SKM-1 (cell line): Measurements from ENCODE around the gene SDHA.
"Not testable (repeated sequence)": the region's sequence is repeated elsewhere in the genome, so short reads cannot be mapped to it uniquely, and the experiment has no call there.

Experiments used
- DNase-seq: peaks from one replicate; lab custom pipeline; 2025; ENCODE audit not compliant: unreplicated experiment; lab: John Stamatoyannopoulos, UW

SDHA gene

DNA sequence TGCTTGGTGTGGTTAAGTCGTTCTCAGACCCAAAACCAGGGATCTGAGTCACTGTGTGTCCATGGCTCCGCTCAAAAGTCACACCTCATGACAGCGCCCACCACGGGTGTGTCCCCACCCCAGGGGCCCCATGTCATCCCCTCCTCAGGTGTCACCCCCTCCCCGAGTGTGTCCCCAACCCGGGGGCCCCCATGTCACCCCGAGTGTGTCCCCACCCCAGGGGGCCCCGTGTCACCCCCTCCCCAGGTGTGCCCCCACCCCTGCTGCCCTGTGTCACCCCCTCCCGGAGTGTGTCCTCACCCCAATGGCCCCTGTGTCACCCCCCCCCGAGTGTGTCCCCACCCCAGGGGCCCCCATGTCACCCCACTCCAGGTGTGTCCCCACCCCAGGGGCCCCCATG, 21.8 kb upstream of the SDHA start:
- no peak for DNase-seq

DNA sequence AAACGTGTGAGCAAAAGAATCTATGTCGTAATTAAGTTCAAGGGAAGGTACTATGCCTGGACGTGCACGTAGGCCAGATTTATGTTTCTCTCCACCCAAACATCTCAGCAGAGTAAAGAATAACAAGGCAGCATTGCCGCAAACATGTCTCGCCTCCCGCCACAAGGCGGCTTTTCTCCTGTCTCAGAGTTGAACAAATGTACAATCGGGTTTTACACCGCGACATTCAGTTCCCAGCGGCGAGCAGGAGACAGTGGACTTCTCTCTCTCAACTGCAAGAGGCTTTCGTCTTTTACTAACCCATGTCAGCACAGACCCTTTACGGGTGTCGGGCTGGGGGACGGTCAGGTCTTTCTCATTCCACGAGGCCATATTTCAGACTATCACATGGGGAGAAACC, 21.1 kb upstream of the SDHA start:
- not testable (repeated sequence) for DNase-seq

DNA sequence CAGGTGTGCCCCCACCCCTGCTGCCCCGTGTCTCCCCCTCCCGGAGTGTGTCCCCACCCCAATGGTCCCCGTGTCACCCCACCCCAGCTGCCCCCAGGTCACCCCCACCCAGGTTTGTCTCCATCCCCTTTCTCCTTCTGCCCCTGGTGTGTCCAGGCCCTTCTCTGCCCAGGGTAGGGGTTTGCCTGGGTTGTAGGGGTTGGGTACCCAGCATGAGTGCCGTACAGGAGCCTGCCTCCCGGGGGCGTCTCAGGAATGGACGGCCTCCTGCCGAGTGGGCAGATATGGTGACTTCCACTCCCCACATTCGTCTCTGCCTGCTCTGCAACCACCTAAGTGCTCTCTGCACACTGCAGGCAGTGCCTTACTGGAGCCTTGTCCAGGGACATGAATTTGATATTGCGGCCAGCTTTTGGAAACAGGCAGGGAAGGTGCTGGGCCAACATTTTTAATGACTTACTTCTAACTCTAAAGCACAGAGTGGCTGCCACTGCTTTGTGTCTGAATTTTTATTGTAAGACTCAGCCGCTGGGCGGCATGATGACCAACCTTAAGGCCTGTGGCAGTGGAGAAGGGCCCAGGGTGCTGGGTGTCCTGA, 20.1 kb upstream of the SDHA start:
- no peak for DNase-seq

DNA sequence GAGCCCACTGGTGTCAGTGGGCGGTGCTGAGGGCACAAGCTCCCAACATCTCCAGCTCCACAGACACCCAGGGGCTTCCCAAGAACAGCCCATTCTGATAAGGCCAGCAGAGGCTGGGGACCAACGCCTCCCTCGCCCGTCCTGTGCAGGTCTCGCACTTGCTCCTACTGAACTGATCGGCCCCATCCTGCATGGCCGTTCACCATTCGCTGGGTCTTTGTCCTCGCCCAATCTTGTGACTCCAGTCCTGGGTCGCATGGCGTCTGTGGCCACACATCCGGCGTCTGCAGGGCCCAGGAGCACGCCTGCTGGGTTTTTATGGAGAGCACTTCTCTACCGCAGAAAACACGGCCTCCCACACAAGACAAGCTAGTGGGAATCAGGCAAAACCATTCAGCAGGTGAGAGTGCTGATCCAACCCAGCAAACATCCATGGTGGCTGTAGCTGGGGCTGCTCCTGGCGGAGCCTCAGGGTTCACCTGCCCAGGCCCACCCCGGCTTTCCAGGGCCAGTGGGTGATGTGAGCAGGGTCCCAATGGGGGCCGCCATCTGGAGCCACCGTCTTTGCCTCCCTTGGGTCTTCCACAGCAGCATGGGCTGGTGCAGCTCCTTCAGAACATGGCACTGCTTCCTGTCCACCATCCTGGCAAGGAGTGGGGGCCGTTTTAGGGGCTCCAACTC, 19.5 kb upstream of the SDHA start:
- DNase-seq, result no peak

DNA sequence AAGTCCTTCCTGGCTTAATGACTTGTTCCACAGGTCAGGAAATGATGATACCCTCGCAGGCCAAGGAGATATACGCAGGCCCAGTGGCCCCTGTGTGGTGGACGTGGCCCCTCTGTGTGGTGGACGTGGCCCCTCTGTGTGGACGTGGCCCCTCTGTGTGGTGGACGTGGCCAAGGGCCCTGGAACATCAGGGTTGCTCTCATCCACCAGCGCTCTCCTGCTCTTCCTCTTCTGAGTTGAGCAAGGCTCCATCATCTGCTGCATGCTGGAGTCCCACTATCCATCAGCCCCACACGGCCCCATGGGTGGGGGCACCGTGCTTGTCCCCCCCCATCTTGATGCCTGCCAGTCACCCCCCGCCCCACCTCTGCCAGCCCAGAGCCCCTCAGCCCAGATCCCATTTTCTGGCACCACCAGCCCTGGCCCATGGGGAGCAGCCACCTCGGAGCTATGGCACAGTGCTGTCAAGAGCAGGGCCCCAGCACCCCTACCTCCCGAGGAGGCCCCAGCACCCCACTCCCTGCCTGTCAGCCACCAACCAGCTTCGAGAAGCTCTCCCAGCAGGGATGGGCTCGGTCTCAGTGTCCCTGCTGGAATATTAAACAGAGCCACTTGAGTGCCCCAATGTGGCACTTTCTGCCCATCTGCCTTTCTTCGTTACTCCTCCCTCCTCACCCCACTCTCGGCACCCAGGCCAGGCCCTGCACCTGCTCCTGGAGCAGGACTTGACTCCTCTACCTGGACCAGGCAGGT, 18.7 kb upstream of the SDHA start:
- DNase-seq, result no peak

DNA sequence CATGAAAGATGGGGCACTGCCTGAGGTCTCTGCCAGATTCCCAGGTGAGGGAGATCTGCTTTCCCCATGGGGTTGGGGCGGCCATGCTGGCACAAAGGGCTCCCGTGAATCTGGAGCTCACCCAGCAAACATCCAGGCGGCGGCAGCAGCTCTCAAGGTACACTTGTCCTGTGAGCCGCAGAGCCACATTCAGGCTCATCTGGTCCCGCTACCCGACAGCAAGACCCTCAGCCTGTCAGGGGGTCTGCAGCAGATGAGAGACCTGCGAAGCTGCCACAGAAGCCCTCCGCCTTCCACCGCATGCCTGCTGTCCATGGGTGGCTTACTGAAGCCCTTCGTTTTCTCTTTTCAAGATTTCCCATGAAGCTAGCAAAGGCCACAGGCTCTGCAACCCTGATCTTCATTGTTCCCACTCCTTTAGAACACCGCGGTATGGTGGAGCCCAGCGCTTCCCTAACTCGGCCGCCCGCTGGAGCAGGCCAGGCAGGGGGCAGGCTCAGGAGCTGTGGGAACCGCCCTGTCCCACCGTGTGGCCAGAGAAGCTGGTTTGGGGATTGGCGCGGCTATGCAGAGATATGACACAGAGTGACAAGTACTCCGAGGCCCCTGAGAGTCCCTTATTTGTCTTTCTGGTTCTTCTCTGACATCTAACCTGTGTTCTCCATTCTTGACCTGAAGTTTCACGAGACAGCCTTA, 18.0 kb upstream of the SDHA start:
- DNase-seq, result no peak

DNA sequence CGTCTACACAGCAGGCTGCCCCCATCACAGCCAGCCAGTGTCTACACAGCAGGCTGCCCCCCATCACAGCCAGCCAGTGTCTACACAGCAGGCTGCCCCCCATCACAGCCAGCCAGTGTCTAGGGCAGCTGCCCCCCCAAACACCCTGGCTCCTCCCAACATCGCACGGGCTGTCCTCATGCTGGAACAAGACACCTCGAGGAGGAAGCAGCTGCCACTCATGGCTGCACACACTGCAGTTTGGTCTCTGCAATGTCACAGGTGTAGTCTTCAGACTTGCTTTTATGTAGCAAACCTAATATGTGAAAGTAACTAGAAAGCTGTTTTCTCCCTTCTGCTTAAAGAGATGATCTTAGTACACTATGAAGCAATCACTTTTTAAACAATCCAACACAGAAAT, 17.1 kb upstream of the SDHA start:
- DNase-seq, result no peak

DNA sequence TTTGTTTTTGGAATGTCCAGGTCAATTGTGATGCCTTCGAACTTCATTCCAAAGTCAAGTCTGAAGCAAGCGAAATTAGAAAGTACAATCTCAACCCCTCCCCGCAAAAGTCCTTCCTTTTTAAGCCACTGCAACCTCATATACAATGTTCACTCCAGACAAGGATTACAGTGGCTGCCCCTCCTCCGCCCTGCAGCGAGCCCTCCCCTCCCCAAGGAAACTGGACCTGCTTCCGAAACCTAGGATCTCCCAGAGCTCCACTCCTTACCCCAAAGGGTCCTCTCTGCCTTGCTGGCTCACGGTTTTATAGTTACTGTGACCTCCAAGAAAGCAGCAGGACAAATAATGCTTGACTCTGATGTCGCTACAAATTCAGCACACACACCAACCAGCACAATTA, 16.4 kb upstream of the SDHA start:
- DNase-seq, result no peak

DNA sequence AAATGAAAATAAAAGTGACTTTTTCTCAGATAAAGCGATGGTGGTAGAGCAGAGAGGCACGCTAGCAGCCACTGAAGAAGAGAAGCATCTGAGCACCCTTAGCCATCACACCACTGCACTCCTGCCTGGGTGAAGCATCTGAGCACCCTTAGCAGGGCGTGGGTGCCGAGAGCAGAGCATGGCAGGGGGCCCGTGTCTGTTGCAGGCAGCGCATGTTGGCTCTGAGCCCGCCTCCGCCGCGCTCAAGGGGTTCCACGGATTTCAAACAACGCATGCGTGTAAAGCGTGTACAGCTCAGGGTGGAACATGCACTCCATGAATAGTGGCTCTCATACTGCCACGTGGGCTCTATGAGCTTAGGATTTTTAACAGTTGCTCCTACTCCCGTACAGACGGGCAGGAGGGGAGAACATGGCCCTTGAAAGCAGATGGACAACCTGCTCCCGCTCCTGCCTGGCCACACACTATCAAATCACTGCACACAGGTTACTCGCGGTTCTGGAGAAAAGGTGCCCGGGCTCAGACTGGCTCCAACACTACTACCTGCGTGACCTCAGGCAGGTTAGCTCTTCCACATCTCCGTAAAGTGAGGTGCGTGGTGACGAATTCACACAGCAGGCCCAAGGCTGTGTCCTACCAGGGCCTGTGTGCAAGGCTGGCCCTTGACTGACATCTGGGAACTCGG, 14.7 kb upstream of the SDHA start:
- no peak for DNase-seq

DNA sequence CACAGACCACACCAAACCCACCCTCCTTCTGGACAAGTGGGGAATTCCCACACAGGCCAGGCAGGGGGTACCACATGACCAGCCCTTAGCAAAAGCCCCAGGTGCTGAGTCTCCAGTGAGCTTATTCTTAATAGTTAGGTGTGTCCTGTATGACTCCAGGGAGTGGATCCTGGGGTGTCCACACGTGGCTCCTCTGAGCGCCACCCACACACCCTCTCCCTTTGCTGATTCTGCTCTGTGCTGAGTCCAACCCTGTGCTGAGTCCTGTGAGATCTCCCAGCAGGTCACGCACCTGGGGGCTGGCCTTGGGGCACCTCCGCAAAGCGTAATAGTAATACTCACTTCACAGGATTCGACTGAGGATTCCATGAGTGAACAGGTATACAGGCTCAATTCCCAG, 14.1 kb upstream of the SDHA start:
- DNase-seq, result no peak

DNA sequence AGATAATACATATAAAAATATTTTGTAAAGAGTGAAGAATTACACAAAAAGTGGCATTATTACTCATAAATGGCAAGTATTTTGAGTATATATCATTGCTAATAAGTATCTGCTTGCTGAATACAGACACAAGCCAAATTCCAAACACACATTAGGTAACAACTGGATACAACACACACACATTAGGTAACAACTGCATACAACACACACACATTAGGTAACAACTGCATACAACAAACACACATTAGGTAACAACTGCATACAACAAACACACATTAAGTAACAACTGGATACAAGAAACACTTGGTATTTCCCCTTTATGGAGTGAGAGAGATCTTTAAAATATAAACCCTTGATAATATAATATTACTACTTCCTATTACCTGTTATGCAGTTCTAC, 13.7 kb upstream of the SDHA start:
- DNase-seq, result no peak

DNA sequence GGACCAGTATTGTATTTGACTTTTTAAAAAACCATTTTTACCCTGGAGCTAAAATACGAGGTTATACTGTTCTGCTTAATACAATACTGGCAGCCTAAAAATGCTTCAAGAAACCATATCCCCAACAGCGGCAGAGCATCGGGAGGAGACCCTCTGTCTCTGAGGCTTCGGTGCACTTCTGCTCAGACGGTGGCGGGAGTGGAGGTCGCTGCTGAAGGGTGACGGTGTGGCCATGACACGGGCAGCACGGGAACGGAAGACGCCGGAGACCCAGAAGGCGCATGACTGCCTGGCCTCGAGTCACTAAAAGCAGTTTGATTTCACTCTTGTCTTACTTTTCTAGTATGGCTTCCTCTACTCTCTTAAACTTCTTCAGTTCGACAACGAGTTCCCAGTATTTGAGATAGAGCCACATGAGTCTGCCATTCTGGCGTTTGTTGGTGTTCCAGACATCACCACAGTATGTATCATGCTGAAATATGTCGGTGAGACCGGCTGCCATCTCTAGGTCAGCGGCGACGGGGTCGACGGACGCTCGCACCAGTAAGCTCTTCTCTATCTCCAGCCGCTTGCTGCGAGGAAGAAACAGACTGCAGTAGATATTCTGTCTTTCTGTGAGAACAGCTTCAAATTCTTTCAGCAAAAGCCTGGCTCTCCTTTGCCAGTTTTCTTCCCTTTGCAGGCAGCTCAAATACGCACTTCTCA, 13.0 kb upstream of the SDHA start:
- DNase-seq, result no peak

DNA sequence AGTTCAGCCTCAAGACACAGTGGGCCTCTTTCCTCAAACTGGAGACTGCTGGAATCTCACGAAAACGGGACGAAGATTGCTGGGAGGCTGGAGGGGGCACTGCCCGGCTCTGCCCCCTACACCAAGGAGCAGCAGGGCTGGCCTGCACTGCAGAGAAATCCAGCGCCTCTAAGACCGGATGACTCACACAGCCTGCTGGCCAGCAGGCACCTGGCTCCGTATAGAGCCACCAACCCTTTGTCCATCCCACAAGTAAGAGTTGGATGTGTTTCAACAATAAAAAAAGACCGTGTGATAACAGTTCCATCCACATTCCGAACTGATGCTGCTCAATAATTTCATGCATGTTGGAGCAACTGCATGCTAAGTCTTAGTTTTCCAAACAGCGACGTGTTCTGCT, 11.7 kb upstream of the SDHA start:
- no peak for DNase-seq

DNA sequence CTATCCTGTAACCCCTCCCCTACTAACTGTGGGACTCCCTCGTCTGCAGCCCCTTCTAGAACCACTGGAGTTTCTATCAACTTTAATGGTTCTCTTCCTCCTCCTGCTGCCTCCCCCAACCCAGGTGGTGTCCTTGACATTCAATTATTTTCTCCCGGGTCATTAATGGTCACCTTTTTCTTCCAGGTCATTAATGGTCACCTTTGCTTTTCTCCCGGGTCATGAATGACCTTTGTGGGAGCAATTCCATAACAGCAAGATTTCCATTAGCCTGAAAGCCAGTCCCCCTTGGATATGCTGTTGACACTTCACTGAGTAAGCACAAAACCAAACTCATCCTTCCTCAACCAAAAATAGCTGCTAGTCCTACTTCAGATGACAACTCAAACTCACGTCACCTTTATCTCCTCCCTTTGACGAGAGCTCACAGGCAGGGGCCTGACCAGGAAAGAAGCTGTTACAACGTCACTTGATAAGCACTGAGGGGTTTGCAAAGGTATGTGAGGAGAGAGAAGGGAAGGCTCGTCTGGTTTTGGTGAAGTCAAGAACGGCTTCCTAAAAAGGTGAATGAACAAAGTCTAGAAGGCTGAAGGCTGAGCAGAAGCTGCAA, 11.1 kb upstream of the SDHA start:
- no peak for DNase-seq

DNA sequence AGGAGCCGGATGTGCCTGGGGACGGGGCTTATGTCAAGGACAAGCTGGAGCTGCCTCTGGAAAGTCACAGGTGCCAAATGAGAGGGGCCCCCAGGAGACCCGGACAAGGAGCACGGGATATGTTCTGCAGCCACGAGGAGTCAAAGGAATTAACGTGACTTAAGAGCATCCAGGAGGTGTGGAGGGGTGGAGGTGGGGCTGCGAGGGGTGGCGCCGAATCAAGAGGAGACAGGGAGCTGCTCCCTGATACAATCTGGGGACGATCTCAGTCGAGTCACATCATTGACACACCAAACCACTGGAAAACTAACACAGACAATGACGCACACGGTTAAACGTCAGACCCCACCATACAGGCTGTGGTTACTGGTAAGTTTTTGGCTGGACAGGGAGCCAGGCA, 10.5 kb upstream of the SDHA start:
- DNase-seq, result no peak

DNA sequence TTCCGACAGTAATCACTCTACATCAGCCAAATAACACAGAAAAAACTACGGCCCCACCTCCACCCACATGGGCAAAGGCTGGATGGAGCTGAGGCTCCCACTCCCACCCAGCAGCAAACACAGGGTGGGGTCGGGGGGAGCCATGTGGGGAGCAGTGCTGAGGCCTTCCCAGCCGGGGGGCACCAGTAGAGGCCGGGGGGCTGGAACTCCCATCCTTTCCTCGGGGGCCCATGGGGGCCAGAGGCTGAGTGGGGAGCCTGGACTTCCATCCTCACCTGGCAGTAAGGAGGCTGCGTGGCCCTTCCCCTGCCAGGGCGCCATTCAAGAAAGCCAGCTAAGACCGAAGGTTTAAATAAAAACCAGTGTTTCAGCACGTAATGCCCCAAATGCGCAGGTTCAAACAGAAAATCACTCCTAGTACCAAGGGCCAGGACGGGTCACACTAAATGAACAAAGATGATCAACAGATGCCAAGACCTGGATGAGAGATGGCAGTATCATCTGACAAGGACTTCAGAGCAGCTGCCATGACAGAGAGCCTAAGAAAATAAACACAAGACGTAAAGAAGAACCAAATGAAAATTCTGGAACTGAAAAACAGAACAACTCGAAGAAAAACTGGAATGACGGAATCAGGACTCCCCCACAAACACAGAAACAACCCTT, 9.5 kb upstream of the SDHA start:
- DNase-seq, result no peak

DNA sequence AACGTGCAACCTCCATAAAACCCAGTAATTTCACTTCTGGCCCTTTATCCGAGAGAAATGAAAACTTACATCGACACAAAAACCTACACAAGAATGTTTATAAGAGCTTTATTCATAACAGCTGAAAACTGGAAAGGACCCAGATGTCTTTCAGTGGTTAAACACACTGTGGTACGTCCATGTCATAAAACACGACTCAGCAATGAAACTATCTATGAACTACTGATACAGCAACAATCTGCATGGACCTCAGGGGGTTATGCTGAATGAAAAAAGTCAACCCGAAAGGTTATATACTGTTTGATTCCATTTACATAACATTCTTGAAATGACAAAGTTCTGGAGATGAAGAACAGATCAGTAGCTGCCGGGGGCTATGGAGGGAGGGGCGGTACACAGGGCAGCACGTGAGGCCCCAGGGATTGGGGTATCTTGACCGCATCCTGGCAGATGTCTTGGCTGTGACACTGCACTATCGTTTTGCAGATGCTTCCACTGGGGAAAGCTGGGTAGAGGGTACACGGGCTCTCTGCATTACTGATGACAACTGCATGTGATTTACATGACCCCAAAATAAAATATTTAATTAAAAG, 4.2 kb upstream of the SDHA start:
- DNase-seq, result no peak

DNA sequence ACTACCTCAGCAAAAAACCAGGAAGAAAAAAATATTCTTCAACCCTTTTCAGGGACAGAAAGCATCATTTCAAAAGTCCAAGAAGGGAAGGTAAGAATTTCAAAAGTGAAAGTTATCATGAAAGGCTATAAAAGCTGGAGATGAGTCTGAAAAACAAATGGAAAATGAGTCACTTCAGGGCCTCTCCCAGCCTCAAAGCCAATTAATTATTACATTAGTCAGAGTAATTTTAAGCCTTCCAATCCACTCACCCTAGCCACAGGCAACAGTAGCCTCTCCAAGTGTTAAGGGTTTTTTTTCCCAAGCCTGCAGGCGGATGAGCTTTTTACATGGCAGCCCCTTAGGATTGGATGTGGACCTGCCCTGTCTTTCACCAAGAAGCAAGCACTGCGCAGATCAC, 2.9 kb upstream of the SDHA start:
- not testable (repeated sequence) for DNase-seq

DNA sequence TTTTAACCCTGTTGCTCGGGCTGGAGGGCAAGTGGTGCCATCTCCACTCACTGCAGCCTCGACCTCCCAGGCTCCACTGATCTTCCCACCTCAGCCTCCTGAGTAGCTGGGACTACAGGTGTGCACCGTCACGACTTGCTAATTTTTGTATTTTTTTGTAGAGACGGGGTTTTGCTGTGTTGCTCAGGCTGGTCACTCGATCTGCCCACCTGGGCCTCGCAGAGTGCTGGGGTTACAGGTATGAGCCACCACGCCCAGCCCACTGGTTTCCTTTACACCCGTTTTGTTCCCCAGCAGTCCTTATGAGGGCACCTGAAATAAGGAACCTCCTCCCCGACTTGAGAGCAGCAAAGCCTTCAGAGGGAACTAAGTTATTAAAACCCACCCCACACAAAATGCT, 2.0 kb upstream of the SDHA start:
- not testable (repeated sequence) for DNase-seq
